Activated CD4-positive, CD25-positive, alpha-beta regulatory T cell treated with anti-CD3 and anti-CD28 coated beads, Interleukin-2, amount 50 U/mL, for 24 hours (primary cell): ENCODE measurements around the gene C1orf116.
"Not testable (repeated sequence)": the region's sequence is repeated elsewhere in the genome, so short reads cannot be mapped to it uniquely, and the experiment has no call there.

ENCODE experiments used
- ATAC-seq, 2 donors: fragments of 150-1000 bp; cut with Tn5 transposase; one replicate each; pipeline ENCODE4 v1.10.0; 2021; ENCODE audit warnings: mild to moderate bottlenecking in 1 of 2, moderate library complexity in 1 of 2

Gene C1orf116

GRCh38 chr1:207058878-207059867 lies 26.6 kb upstream of the C1orf116 start:
- no peak for ATAC-seq

- no peak for ATAC-seq
These were observed 25.7 kb upstream of the C1orf116 start for GRCh38 chr1:207058252-207058651.

GRCh38 chr1:207056673-207057072 lies 24.1 kb upstream of the C1orf116 start:
- ATAC-seq = no peak

- ATAC-seq = no peak
These were observed 22.9 kb upstream of the C1orf116 start for GRCh38 chr1:207055386-207056001.

GRCh38 chr1:207054491-207054890 lies 21.9 kb upstream of the C1orf116 start:
- ATAC-seq = no peak

- peak; percentile 86 to 87 for ATAC-seq
These were observed 20.6 kb upstream of the C1orf116 start, which contains the start of gene PFKFB2 for GRCh38 chr1:207052911-207053769. Gene PFKFB2 (plus strand): TSS chr1:207053275. CDS start chr1:207054718, 1,443 bp downstream.

- ATAC-seq = no peak
These were observed 18.8 kb upstream of the C1orf116 start, which contains the start of gene YOD1 for GRCh38 chr1:207051191-207051943. Gene YOD1 (minus strand): TSS chr1:207051208. CDS start chr1:207051030, 178 bp downstream.

- ATAC-seq = peak; percentile 56 to 59
These were observed 18.1 kb upstream of the C1orf116 start for GRCh38 chr1:207050480-207051190.

- ATAC-seq = peak; percentile 40 to 42
These were observed 17.4 kb upstream of the C1orf116 start for GRCh38 chr1:207049974-207050391.

- no peak for ATAC-seq
These were observed 17.0 kb upstream of the C1orf116 start for GRCh38 chr1:207049514-207049913.

GRCh38 chr1:207049054-207049453 lies 16.5 kb upstream of the C1orf116 start:
- ATAC-seq = no peak

- no peak for ATAC-seq
These were observed 15.5 kb upstream of the C1orf116 start for GRCh38 chr1:207048041-207048440.

GRCh38 chr1:207047505-207047904 lies 14.9 kb upstream of the C1orf116 start:
- ATAC-seq = no peak

GRCh38 chr1:207045453-207045852 lies 12.9 kb upstream of the C1orf116 start:
- ATAC-seq = no peak

GRCh38 chr1:207041397-207041796 lies 8.8 kb upstream of the C1orf116 start:
- ATAC-seq = not testable (repeated sequence)

- no peak for ATAC-seq
These were observed 7.6 kb upstream of the C1orf116 start for GRCh38 chr1:207040181-207040533.

- no peak for ATAC-seq
These were observed 7.0 kb upstream of the C1orf116 start for GRCh38 chr1:207039380-207040180.

GRCh38 chr1:207036865-207037264 lies 4.3 kb upstream of the C1orf116 start:
- no peak for ATAC-seq

- no peak for ATAC-seq
These were observed 3.5 kb upstream of the C1orf116 start for GRCh38 chr1:207035877-207036551.

- no peak for ATAC-seq
These were observed 2.4 kb upstream of the C1orf116 start for GRCh38 chr1:207034998-207035397.
